NCI-H2029 (cell line): ENCODE data around the gene SDK2.
"Not testable (repeated sequence)": the region's sequence is repeated elsewhere in the genome, so short reads cannot be mapped to it uniquely, and the experiment has no call there.

ENCODE experiments used
- DNase-seq: peaks from one replicate; lab custom pipeline; 2025; lab: John Stamatoyannopoulos, UW

The SDK2 gene

DNA sequence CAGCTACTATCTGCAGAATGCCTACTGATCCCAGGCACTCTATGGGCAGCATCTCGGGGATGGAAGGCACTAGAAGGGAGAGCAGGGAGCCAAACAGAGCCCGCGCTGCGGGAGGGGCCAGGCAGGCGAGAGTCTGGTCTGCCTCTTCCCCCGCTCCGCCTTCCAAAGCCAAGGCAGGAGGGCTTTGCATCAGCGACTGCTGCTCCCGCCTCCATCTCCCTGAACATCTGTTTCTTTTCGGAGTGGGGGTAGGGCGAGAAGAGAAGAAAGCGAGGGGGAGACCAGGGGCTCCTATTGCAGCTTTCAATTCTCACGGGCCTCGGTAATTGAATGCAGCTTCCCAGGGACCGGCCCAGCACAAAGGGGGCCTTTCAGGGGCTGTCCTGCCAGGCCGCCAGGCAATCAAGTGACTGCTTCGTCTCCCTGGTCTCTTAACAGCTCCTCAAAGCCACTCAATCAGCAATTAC lies 301.0 kb downstream of the SDK2 start:
- DNase-seq, result no peak

DNA sequence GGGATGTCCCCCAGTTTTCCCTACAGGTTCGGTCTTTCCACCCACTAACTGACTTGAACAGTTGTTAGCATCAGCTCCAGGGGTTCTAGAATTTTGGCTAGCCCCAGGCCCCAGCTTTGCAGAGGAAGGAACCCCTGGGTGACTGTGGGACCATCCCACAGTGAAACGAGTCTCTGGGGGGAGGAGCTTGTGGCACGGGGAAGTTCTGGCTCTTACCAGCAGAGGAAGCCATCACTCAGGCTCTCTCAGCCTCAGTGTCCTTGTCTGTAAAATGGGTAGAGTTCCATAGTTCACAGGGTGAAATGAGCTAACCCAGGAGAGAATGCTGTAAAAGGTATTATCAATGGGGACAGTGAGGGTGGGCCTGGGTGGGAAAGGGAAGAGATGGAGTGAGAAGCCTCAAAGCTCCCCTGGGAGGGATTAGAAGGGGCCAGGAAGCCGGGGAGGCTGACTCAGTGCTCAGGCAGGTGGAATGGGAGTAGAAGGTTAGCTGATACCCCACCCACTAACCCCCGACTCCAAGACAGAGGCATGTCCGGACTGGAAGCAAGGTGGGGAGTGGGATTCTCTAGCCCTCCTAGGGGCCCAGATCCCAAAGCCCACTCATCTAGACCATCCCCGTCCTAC lies 301.6 kb downstream of the SDK2 start:
- DNase-seq, result no peak

DNA sequence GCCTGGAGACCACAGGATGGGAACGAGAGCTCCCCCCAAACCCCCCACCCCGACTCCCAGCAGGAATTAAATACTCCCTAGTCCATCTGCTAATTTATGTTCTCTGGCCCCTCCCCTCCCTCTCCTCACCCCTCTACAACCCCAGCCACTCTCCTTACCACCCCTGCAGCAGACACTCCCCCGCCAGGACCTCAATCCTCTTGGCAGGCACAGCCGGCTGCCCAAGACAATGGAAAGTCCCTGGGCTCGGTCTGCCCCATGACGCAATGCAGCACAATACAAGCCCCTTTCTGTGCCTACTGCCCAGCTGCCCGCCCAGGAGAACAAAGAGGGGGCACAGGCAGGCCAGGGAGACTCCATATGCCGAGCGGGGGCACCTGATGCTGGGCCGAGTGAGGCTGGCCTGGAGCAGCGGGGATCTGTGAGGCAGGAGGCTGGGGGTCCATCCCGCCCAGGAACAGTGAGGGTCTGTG lies 302.2 kb downstream of the SDK2 start:
- DNase-seq, result no peak

DNA sequence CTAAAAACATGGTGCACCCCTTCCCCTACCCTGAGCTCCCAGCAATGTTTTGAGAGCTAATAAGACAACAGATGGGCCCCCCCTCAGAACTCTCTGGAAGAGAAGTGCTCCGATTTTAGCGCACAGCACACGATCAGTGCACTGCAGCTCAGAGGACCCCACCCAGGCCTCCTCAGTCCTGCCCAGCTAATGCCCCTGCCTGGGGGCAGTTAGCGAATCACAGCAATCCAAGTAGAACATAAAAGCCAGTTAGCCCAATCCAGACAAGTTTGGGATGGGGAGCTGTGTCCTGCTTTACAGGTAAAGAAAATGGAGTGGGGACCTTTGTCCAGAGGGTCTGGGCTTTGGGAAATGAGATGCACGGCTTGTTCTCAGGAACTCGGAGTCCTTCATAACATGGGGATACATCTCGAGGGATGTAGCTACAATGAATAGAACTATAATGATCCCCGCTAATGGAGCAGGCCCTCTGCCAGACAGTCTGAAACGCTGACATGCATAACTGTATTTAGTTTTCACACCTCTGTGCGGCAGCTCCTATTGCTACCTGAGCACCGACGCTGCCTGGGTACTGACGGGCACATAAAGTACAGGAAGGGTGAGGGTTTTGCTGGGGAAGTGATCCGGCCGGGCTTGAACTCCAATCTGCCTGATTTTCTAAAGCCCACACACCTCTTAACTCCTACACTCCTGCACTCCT lies 302.7 kb downstream of the SDK2 start:
- no peak for DNase-seq

DNA sequence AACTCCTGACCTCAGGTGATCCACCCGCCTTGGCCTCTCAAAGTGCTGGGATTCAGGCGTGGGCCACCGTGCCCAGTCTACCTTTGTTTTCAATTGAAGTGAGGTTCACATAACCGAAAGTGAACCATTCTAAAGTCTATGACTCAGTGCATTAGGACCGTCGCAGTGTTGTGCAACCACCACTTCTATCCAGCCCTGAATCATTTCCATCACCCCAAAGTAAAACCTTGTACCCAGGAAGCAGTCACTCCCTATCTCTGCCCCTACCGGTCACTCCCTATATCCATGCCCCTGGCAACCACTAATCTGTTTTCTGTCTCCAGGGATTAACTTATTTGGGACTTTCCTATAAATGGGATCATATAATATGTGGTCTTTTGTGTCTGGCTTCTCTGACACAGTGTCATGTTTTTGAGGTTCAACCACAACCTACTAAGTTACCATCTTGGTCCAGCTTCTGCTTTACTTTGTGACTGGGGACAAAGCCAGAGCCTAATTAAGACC lies 304.1 kb downstream of the SDK2 start:
- DNase-seq, result no peak

DNA sequence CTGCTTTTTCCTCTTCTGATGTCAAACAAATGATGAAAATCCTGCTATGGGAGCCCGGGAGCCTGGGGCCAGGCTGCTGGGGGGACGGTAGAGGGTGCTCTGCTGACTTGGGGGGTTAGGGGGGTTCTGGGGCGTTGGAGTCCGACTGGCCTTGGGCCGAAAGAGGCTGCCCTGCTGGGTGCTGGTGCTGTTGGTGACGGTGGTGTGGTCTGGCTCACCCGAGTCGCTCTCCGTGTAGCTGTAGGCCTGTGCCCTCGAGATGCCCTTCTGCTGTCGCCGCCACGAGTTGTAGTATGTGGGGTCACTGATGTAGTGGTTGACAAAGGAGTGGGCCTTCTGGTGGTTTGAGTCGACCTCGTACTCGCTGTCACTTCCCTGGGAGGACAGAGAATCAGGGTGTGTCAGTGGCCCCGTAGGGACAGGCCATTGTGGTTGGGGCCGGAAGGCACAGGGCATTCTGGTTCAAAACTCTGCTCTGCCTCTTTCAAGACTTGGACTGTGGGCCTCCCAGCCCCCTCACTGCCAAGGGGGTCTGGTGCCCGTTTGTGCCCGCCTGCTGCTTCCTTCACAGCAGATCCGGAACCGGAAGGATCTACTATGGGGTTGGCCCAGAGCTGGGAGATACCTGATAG lies 305.6 kb downstream of the SDK2 start:
- no peak for DNase-seq

DNA sequence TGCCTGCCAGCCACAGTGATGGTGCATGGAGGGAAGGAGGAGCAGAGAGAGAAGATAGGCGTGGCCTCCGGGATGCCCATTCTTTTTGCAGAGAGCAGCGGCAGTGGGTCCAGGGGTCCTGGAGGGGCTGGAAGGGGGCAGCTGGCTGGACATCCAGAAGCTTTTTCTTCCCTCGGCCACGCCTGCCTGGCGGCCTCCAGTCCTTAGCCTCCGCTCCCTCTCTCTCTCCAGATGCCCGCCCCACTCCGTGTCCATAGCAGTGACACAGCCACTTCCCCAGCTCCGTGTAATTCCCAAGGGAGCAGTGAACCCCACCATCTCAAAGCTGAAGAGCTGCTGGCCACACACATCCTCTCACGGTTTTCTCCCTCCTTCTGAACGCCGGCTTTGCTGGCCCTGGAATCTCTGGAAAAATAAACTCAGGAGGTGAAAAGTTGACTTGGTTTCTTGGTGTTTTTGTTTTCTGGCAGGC lies 306.2 kb downstream of the SDK2 start:
- DNase-seq, result no peak

DNA sequence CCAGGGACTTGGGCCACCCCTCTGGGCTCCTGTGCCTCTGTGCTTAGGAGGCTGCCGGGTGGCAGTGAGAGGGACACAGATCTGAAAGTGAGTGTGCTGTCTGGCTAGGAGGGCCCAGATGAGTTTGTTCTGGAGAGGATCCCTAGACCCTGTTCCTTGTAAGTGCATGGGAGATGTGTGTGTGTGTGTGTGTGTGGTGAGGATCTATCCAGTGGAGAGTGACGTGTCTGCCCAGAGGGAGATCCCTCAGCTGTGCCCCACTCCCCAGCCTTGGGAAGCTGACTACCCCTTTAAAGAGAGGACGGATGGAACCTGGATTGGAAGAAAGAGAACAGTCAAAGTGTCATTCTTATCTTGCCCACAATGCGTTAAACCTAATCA lies 306.9 kb downstream of the SDK2 start:
- no peak for DNase-seq

DNA sequence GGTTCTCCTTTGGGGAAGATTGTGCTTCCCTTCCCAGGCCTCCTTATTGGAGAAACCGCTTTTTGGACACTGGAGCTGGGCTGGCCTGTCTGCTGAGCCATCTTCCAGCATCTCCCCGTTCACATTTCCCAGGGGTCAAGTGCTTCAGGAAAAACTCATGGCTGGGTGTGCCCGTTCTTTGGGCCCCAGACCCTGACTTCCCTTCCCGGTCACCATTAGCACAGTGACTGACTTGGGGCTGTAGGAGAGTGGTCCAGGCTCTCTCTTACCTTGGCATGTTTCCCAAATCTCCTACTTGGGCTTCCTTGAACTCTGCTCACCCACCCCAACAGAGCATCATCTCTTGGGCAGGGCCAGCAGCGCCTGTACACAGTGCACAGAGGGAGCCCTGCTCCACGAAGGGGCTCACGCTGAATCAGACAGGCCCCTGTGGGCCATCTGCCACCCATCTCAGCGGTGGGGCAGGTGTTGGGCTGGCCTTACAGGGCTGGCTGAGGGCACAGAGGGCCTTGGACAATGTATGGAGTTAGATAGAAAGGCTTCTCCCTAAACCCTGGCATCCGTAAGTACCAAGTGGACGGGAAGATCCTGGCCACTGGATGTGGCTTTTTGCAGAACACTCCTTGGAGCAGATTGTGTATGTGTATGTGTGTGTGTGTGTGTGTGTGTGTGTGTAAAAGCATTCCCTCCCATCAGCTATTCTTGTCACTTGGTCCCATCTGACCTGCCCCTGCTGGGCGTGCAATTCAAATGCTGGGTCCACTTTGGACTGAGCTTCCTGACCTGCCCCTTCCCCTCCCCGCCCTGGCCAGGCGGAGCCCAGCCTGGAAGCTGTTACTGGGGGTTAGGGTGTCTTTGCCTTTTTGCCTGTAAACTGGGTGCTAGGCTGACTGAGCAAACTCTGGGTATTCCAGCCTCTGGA lies 307.6 kb downstream of the SDK2 start:
- no peak for DNase-seq

DNA sequence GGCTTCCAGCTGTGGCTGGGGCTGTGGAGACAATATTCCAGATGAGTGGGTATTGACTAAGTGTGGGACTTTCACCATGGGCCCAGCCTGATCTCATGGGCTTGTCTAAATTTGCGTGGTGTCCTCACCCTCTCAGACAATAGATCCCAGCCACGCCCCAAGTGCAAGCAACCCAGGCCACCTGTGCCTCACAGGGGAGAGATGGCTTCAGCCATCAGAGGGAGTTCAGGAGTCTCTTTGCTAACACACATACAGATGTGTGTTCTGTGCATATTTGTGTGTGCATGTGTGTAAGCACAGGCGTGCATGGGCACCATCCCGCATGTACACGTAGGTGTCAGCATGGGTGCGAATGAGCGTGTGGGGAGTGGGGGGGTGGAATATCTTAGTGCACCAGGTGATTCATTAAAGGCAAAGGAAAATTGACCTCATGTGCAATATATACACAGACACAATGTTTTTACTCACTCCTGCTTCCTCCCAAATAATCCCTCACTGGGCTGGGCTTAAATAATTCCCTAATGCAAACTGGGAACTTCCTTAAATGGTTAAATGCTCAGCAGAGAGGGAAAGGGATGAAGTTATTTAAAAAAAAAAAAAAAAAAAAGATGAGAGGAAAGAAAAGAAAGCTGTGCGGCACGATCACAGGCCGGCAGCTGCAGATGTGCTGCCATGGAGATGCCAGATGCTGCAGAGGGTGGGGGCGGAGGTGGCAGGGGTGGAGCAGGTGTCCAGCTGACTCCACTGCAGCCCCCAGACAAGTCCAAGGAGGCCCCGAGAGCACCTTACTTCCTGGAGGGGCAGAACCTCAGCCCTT lies 308.4 kb downstream of the SDK2 start:
- peak; percentile 3 for DNase-seq

DNA sequence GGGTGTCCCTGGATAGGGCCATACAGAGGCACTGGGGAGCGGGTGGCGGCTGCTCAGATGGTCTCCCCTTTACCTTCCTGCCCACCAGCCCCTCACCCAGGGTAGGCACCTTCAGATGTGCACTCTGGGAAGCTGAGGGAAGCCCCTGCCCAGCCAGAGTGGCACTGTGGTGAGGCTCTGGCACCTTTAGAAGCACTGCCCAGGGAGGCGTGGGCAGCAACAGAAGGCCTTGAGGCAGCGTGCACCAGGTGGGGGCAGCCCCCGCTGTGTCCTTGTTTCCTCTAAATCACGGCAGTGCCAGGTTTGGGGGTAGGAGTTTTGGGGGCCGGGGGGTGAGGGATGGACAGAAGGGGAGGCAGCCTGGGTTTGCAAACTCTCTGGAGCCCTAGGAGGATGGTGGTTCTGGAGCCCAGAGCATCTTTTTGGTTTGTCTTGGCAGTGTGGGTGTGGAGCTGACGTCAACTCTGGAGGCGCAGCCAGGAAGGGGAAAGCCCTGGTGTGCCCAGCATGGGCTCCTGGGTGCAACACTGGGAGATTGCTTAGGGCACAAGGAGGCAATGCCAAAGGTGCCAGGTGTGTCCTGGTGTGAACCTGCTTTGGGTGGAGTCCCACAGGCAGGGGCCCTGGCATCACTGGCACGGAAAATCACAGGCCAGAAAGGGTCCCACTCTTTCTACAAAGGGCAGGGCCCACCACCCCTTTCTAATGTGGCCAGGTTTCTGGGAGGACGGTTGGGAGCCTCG lies 309.3 kb downstream of the SDK2 start:
- no peak for DNase-seq

DNA sequence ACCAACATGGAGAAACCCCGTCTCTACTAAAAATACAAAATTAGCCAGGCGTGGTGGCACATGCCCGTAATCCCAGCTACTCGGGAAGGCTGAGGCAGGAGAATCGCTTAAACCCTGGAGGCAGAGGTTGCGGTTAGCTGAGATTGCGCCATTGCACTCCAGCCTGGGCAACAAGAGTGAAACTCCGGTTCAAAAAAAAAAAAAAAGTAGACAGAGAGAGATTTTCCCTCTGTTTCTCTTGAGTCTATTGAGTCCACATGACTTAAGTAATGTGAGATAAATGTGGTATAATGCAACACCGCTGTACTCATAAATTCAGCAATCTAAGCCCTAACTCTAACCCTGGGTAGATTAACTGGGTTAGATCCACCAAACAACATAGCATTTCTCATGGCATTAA lies 310.8 kb downstream of the SDK2 start:
- DNase-seq, result not testable (repeated sequence)

DNA sequence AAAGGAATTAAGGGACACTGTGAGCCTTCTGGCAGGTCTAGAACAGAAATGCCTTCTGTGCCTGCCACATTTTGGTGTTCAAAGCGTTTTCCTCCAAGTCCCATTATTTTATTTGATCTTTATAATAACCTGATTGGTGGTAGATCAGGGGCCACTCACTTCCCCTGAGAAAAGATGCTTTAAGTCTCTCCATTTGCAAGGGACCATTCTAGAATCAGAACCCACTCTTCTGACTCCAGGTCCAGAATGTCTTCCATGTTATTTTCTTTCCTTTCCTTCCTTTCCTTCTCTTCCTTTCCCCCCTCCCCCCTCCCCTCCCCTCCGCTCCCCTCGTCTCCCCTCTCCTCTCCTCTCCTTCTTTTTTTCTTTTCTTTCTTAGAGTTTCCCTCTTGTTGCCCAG lies 313.2 kb downstream of the SDK2 start:
- no peak for DNase-seq

DNA sequence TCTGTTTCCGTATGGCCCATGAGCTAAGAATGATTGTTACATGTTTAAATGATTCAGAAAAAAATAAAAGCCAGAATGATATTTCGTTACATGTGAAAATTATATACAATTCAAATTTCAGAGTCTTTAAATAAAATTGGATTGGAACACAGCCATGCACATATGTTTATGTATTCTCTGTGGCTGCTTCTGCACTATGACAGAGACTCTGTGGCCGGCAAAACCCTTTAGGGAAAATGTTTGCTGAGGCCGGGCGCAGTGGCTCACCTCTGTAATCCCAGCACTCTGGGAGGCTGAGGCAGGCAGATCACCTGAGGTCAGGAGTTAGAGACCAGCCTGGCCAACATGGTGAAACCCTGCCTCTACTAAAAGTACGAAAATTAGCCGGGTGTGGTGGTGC lies 316.6 kb downstream of the SDK2 start:
- DNase-seq, result no peak

DNA sequence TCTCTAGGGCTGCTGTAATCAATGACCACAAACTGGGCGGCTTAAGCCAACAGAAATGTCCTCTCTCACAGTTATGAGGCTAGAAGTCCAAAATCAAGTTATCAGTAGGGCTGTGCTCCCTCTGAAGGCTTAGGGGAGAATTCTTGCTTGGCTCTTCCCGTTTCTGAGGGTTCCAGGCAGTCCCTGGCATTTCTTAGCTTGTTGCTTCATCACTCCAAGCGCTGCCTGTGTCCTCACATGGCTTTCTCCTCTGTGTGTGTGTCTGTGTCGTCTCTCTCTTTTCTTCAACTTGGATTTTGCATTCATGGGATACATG lies 318.8 kb downstream of the SDK2 start:
- no peak for DNase-seq

DNA sequence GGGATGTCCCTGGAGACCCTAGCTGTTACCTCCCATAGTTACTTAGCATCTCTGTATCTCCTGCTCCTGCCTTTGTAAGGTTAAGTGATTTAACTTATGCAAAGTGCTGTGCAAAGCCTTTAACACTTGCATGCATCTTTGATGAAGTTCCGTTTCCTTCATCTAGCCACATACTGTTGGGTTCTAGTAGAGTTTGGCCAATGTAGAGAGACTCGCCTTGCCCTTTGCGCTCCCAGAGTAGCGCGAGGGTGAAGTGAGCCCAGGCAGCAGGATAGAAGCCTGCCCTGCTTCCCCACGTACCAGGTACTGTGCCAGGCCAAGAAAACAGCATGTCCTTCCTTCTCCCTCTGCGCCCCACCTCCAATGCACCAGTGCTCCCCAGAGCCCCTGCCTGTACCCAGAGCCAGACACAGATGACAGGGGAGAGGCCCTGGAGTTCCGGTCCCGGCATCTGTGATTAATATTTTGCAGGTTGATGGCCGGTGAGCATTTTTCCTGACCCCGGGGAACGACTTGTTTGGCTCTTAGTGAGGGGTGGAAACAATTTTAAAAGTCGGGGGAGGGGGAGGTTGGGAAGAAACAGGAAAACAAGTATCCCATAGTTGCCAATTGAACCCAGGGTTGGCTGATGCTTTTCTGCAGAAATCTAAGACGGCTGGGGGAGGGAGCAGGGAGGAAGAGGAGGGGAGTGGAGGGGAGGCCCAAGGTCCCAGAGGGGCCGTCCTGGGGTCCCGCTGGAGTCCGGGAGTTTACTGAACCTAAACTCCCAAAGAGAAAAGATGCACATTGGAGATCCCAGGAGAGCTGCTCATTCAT lies 319.3 kb downstream of the SDK2 start:
- DNase-seq, result no peak

DNA sequence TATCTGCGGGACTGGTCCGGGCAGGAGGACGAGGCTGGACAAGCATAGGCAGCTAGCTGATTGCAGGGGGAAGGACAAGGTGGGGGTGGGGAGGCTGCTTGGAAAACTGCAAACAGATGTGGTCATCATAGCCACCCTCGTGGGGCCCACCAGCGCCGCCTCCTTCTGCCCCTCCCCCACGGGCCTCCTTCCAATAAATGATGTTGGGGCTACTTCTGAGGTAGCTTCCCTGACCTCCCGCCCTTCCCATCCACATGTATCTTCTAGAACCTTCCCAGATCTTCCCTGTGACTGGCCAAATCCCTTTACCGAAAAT lies 320.1 kb downstream of the SDK2 start:
- no peak for DNase-seq

DNA sequence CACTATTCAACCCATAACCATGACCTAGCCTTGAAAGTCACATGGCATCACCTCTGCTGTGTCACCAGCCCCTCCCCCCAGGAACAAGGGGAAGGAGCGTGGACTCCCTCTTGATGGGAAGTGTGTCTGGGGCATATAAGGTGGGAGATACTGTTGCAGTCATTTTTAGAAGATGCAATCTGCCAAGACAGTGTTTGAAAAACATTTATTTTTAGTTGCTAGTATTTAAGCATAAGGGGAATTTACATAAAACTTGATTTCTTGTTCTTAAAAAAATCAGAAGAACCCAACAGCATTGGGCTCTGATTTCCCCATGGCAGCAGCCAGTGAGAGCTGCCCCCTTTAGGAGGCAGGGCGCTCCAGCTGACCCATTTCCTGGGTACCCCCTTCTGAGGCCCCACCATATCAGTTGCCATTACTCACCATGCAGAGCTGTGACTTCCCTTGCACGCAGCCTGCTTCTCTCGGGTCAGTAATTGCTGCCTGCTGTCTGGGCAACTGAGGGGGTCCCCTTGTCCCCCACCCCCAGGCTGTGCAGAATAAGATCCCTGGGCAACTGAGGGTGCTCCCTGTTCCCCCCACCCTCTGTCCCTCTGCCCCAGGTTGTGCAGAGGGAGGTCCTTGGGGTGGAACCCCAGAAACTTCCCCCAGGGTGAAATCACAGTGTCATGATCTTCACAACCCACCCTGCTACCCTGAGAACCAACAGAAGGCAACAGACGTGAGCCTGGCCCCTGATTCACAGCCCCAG lies 320.7 kb downstream of the SDK2 start:
- DNase-seq, result no peak
